Lower lobe of right lung (tissue), 2 donors: ENCODE results near the gene GPC4. TPM values are rescaled to one million over a fixed set of nuclear protein-coding genes. Genes with fewer than 3 reads are reported as not detected.
A peak's percentile ranks its signal among the peaks of the same experiment; 100 is the strongest.

Experiments
- ATAC-seq, 2 donors: fragments of 200-7000 bp; cut with Tn5 transposase; one replicate each; pipeline ENCODE4 v1.9.1; 2020 to 2022; ENCODE audit warnings: mild to moderate bottlenecking in 2 of 2, moderate library complexity in 2 of 2
- DNase-seq: peaks from one replicate; pipeline ENCODE4 v3.0.0-alpha.2; 2020
- H3K27ac ChIP-seq: fragments of 200-600 bp; one replicate; pipeline ENCODE4 v1.8.0; 2022
- H3K27me3 ChIP-seq: fragments of 200-600 bp; one replicate; pipeline ENCODE4 v1.8.0; 2022; ENCODE audit warnings: low read depth
- H3K36me3 ChIP-seq: fragments of 200-600 bp; one replicate; pipeline ENCODE4 v1.8.0; 2022; ENCODE audit warnings: mild to moderate bottlenecking
- H3K4me1 ChIP-seq: fragments of 200-600 bp; one replicate; pipeline ENCODE4 v1.8.0; 2022
- H3K4me3 ChIP-seq: fragments of 200-600 bp; one replicate; pipeline ENCODE4 v1.8.0; 2022; ENCODE audit warnings: mild to moderate bottlenecking
- H3K9me3 ChIP-seq: fragments of 200-600 bp; one replicate; pipeline ENCODE4 v1.8.0; 2022
- intact Hi-C: fragments of 100-400 bp; cut with DNase I; formaldehyde crosslinking; loops from one replicate; pipeline ENCODE4 v1.11.0; 2022
- long read RNA-seq: library from polyadenylated mRNA; unstranded; transcript quantifications from one replicate; pipeline ENCODE4 v2.0.0, GENCODE V29; 2021
- total RNA-seq: library from RNA; stranded (reverse); fragmentation: NEBNext Ultra II Directional; extraction: Animal tissue kit (Norgen Biotek cat#: 25700); gene quantifications from one replicate; pipeline ENCODE4 v1.2.1, GENCODE V29; 2021
- TF ChIP-seq, protein P1 (sequence below): fragments of 200-600 bp; IDR thresholded peaks from one replicate; pipeline ENCODE4 v1.8.0; 2022; ENCODE audit warnings: antibody characterized with exemption, mild to moderate bottlenecking
- donor health status: DM: no; HTN: yes; CAD: no; lungs with severe emphysema.

The GPC4 gene
- total RNA-seq, result 41.9 TPM
- long read RNA-seq, full-length matches to known transcripts, result 40 of 52 reads
- long read RNA-seq, partial matches to known transcripts, result 8 of 52 reads
- long read RNA-seq, other reads (novel, unspliced or antisense), result 4 of 52 reads

DNA sequence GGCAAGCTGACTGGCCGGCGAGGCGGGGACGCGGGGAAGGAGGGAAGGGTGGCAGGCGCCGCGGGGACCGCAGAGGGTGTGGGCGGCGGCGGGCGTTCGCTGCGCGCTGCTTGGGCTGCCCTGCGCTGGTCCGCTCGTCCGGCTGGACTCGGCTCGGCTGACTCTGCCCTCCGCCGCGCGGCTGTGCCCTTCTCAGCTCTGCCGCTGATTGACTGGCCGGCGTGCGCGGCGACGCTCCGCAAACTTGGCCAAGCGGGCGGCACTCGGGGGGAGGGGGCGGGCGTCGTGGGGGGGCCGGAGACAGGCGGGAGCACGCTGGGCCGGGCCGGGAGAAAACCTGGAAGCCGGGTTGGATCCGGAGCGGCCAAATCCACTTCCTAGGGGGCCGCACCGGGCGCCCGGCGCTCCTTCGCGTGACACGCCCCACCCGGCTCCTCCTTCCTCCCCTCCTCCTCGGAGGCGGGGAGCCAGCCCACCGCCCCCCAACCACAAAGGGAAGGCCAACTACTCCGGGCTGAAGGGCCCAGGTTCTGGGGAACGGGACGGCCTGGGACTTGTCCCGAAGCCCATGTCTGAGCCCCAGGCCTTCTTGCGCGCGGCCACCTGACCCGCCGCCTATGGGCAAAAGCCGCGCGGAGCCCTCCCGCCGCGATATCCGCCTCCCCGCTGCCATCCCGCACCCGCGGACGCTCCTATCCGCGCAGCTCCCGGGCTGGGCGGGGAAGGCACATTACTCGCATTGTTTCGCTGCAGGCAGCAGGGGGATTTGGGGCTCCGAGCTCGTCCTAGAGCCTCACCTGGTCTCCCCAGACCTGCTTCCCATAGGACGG lies at the start of gene GPC4:
Gene GPC4 (minus strand): TSS at position 214 of the 830 bp plus-strand sequence. CDS start 524 bp downstream, outside the sequence.
- ATAC-seq, result peak; percentile 85 to 94
- no peaks in the 10 kb centered on the region for H3K27me3 ChIP-seq
- TF ChIP-seq, protein P1, sequence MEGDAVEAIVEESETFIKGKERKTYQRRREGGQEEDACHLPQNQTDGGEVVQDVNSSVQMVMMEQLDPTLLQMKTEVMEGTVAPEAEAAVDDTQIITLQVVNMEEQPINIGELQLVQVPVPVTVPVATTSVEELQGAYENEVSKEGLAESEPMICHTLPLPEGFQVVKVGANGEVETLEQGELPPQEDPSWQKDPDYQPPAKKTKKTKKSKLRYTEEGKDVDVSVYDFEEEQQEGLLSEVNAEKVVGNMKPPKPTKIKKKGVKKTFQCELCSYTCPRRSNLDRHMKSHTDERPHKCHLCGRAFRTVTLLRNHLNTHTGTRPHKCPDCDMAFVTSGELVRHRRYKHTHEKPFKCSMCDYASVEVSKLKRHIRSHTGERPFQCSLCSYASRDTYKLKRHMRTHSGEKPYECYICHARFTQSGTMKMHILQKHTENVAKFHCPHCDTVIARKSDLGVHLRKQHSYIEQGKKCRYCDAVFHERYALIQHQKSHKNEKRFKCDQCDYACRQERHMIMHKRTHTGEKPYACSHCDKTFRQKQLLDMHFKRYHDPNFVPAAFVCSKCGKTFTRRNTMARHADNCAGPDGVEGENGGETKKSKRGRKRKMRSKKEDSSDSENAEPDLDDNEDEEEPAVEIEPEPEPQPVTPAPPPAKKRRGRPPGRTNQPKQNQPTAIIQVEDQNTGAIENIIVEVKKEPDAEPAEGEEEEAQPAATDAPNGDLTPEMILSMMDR, result no peak
- H3K4me3 ChIP-seq, result peak within 1 kb of the TSS; percentile 62
- DNase-seq, result peak; percentile 80
- H3K4me1 ChIP-seq, result no peaks in the 10 kb centered on the region
- intact Hi-C loops, result no loop called here
- no peaks in the 10 kb centered on the region for H3K36me3 ChIP-seq
- peak within 1 kb of the TSS; percentile 65 for H3K27ac ChIP-seq
- no peaks in the 10 kb centered on the region for H3K9me3 ChIP-seq

DNA sequence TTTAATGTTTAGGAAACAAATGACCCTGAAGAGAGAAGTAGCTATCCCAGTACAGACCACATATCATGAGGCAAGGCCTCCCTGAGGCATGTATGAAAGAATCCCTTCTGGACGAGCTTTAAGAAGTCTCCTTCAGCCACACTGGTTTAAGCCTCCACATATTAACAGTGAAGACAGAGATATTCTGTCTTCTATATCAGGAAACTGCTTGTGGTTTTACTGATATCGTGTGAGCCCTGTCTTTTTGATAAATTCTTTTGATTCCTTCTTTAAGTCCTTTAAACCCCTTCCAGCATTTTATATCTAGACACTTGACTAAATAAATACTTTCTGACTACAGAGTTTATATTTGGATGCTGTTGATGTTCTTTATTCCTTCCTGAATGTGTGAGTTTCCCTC lies 45.9 kb upstream of the GPC4 start:
- H3K9me3 ChIP-seq, result no peaks in the 10 kb centered on the region
- intact Hi-C loops, result no loop called here
- H3K27me3 ChIP-seq, result no peaks in the 10 kb centered on the region
- DNase-seq, result no peak
- no peak overlapping the region for H3K27ac ChIP-seq
- no peaks in the 10 kb centered on the region for H3K4me1 ChIP-seq
- no peak for ATAC-seq
- no peaks in the 10 kb centered on the region for H3K36me3 ChIP-seq
- no peak overlapping the region for H3K4me3 ChIP-seq
- TF ChIP-seq, protein P1, result no peak

DNA sequence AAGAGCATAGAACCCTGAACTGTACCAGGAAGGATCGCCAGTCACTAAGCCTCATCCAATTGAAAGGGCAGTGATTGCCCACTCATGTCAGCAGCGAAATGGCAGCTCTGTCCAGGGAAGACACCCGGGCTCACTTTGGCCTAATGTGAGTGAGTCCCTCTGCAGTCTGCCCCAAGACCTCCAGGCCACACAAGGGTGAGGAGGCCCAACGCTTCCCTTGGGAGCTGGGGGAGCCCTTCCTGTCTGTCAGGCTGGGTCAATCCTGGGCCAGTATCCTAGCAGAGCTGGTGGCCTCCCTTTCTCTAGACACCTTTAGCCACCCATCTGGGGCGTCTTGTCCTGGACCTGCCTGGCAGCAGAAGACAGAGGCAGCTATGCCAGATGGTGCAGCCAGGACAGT lies 39.6 kb upstream of the GPC4 start:
- DNase-seq, result no peak
- H3K9me3 ChIP-seq, result no peaks in the 10 kb centered on the region
- no peak overlapping the region for H3K27ac ChIP-seq
- no peak overlapping the region for H3K4me3 ChIP-seq
- intact Hi-C loops, result no loop called here
- no peaks in the 10 kb centered on the region for H3K36me3 ChIP-seq
- no peaks in the 10 kb centered on the region for H3K4me1 ChIP-seq
- ATAC-seq, result no peak
- no peaks in the 10 kb centered on the region for H3K27me3 ChIP-seq
- TF ChIP-seq, protein P1, result no peak

DNA sequence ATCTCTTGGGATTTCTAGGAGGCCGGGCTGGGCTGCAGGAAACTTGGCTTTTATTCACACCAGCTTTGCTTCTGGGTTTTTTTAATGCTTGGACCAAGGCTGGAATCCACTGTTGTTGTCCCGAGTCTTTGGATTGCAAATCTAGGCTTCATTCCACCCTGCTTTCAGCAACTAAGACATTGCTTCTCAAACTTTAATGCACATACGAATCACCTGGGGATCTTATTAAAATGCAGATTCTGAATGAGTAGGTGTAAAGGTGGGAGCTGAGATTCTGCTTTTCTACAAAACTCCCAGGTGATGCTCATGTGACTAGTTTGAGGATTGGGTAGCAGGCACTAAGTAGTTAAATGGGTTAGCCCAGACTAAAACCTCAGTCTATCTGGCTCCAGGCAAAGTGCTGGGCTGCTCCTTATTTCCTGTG lies 39.2 kb upstream of the GPC4 start:
- Histone ChIP-seq H3K4me1 (no peaks in the 10 kb centered on the region), H3K9me3 (no peaks in the 10 kb centered on the region), H3K36me3 (no peaks in the 10 kb centered on the region), H3K4me3 (no peak overlapping the region), H3K27ac (no peak overlapping the region), H3K27me3 (no peaks in the 10 kb centered on the region)
- intact Hi-C loops, result no loop called here
- TF ChIP-seq, protein P1, result no peak
- no peak for ATAC-seq
- DNase-seq, result no peak

DNA sequence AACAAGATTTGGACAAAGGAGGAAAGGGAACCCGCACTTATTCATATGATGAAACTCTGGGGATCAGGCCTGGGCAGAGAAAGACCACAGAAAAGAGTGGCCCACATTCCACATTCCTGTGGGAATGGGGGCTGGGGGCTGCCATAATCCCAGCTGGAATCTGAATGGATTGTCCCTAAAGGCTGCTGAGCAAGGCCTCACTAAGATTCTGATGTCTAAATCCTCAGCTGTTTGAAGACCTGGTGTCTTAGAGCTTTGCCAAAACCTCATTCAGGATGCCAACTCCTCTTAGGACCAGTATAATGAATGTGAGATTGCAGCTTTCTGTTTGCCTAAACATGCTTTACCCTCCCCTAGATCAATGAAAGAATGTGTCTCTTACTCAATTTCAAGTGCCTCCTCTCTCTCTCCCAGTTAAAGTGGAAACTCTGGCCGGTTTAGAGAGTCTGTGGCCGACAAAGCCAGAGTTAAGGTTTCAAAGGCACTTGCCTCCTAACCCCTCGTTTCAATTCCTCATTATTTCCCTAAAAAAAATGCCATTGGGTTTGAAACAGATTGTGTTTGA lies 33.3 kb upstream of the GPC4 start:
- ATAC-seq, result peak; percentile 53 to 79
- H3K4me3 ChIP-seq, result no peak overlapping the region
- H3K27me3 ChIP-seq, result no peaks in the 10 kb centered on the region
- no peaks in the 10 kb centered on the region for H3K36me3 ChIP-seq
- intact Hi-C loops, result no loop called here
- DNase-seq, result no peak
- H3K4me1 ChIP-seq, result no peaks in the 10 kb centered on the region
- no peaks in the 10 kb centered on the region for H3K9me3 ChIP-seq
- TF ChIP-seq, protein P1, result no peak
- H3K27ac ChIP-seq, result no peak overlapping the region
